ENCODE results near the gene GSE1.

The GSE1 gene

GRCh38 chr16:85668676-85669424 is 55.7 kb downstream of the GSE1 start:
- ChIA-PET CTCF (no interaction called here), POLR2A (no interaction called here)
- TF ChIP-seq SP1 (IDR thresholded peaks at IDR 0.05) (no peak), FOXM1 (IDR thresholded peaks at IDR 0.05; ENCODE audit: borderline replicate concordance) (no peak), ZNF384 (IDR thresholded peaks at IDR 0.05) (no peak), ARNT (IDR thresholded peaks at IDR 0.05) (no peak), BHLHE40 (IDR thresholded peaks at IDR 0.05; ENCODE audit: borderline replicate concordance) (no peak), FOXA1 (IDR thresholded peaks at IDR 0.05) (no peak), TARDBP (IDR thresholded peaks at IDR 0.05) (no peak), NFRKB (IDR thresholded peaks at IDR 0.05) (no peak), L3MBTL2 (conservative IDR thresholded peaks at IDR 0.05) (no peak), SUZ12 (IDR thresholded peaks at IDR 0.05) (no peak), CTBP1 (IDR thresholded peaks at IDR 0.05; ENCODE audit: borderline replicate concordance) (no peak)
- no peak for DNase-seq (ENCODE audit: extremely low spot score)

- CTCF ChIA-PET, result no interaction called here
- POLR2A ChIA-PET, result no interaction called here
- no peak for TF ChIP-seq FOXK2 (IDR thresholded peaks at IDR 0.05)
- no peak for DNase-seq (ENCODE audit: extremely low spot score)
These were observed 57.7 kb downstream of the GSE1 start for GRCh38 chr16:85670840-85671239.

DNA sequence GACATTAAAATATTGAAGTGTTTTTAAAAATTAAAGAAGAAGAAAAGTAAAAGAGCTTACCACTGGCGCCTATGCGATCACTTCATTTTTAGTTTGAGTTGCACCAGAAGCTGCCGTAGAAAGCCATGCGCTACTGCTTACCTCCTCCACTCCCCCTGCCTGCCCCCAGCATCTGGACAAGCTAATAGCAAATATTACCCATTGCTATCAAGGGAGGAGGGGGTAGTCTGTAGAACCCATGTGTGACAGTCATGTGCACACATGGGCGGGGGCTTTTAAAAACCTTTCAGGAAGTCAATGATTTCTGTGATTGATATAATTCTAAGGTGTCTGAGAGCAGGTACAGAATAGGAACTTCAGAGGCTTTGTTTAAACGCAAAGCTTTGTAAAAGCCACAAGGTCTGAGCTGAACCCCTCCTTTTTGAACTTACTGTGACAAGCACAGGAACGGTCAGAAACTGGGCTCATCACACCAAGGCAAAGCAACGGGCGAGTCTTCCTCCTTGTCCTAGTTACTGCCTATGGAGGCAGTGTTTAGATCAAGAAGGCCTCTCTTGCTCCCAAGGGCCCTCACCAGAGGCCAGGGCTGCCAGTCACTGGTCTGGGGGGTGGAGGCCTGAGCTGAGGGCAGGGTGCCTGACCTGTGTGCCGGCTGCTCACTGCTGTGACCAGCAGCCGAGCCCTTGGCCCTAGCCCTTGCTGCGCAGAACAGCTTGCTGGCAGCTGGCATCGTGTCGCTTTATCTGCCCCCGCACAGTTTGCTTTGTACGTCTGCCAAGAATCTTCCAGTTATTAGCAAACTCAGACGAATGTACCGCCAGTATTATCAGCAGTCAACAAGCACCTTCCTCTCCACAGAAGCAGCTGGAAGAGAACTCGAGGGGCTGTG is 60.7 kb downstream of the GSE1 start:
- CTCF ChIA-PET, result interaction anchor here (1.3 to 3.1 kb wide), 2 partner anchors 9 to 43 kb away, joined by 3 to 13 read pairs; no protein-coding TSS in a partner anchor
- POLR2A ChIA-PET, result interaction anchor here (0.9 kb wide), 1 partner anchor 15 kb away, joined by 3 read pairs; the partner anchor contains the start of gene GINS2
- TF ChIP-seq BHLHE40 (IDR thresholded peaks at IDR 0.05; ENCODE audit: borderline replicate concordance) (no peak), TARDBP (IDR thresholded peaks at IDR 0.05) (no peak), HDGF (IDR thresholded peaks at IDR 0.05; ENCODE audit: borderline replicate concordance) (no peak), NFRKB (IDR thresholded peaks at IDR 0.05) (no peak), FOXM1 (IDR thresholded peaks at IDR 0.05; ENCODE audit: borderline replicate concordance) (no peak), PKNOX1 (IDR thresholded peaks at IDR 0.05) (no peak), SP1 (IDR thresholded peaks at IDR 0.05) (no peak)
- DNase-seq (ENCODE audit: extremely low spot score), result no peak

- TF ChIP-seq PKNOX1 (IDR thresholded peaks at IDR 0.05), result no peak
- TF ChIP-seq ZNF384 (IDR thresholded peaks at IDR 0.05), result no peak
- no peak for TF ChIP-seq FOXM1 (IDR thresholded peaks at IDR 0.05; ENCODE audit: borderline replicate concordance)
- no peak for TF ChIP-seq SUZ12 (IDR thresholded peaks at IDR 0.05)
- no peak for TF ChIP-seq BHLHE40 (IDR thresholded peaks at IDR 0.05; ENCODE audit: borderline replicate concordance)
- no peak for TF ChIP-seq TARDBP (IDR thresholded peaks at IDR 0.05)
- no peak for TF ChIP-seq L3MBTL2 (conservative IDR thresholded peaks at IDR 0.05)
- TF ChIP-seq ARNT (IDR thresholded peaks at IDR 0.05), result no peak
- TF ChIP-seq CTBP1 (IDR thresholded peaks at IDR 0.05; ENCODE audit: borderline replicate concordance), result no peak
- ChIA-PET POLR2A (interaction anchor here (0.9 kb wide), 1 partner anchor 14 kb away, joined by 3 read pairs; the partner anchor contains the start of gene GINS2), CTCF (interaction anchor here (1.3 to 3.1 kb wide), 2 partner anchors 8 to 42 kb away, joined by 3 to 13 read pairs; no protein-coding TSS in a partner anchor)
- DNase-seq (ENCODE audit: extremely low spot score), result no peak
These were observed 61.3 kb downstream of the GSE1 start for GRCh38 chr16:85674418-85674755.

- POLR2A ChIA-PET, result no interaction called here
- TF ChIP-seq L3MBTL2 (conservative IDR thresholded peaks at IDR 0.05), result no peak
- TF ChIP-seq SP1 (IDR thresholded peaks at IDR 0.05), result no peak
- TF ChIP-seq HDGF (IDR thresholded peaks at IDR 0.05; ENCODE audit: borderline replicate concordance), result no peak
- TF ChIP-seq PKNOX1 (IDR thresholded peaks at IDR 0.05), result no peak
- no peak for TF ChIP-seq ZNF384 (IDR thresholded peaks at IDR 0.05)
- TF ChIP-seq ELF4 (IDR thresholded peaks at IDR 0.05), result no peak
- no peak for TF ChIP-seq FOXK2 (IDR thresholded peaks at IDR 0.05)
- TF ChIP-seq LEF1 (IDR thresholded peaks at IDR 0.05; ENCODE audit: borderline replicate concordance), result no peak
- TF ChIP-seq ARNT (IDR thresholded peaks at IDR 0.05), result no peak
- TF ChIP-seq BHLHE40 (IDR thresholded peaks at IDR 0.05; ENCODE audit: borderline replicate concordance), result no peak
- TF ChIP-seq NFRKB (IDR thresholded peaks at IDR 0.05), result no peak
- TF ChIP-seq FOXA1 (IDR thresholded peaks at IDR 0.05), result no peak
- TF ChIP-seq SUZ12 (IDR thresholded peaks at IDR 0.05), result no peak
- no peak for TF ChIP-seq TARDBP (IDR thresholded peaks at IDR 0.05)
- TF ChIP-seq CTBP1 (IDR thresholded peaks at IDR 0.05; ENCODE audit: borderline replicate concordance), result no peak
- DNase-seq (ENCODE audit: extremely low spot score), result no peak
- CTCF ChIA-PET, result interaction anchor here (3.1 kb wide), 1 partner anchor 42 kb away, joined by 13 read pairs; no protein-coding TSS in a partner anchor
These were observed 61.7 kb downstream of the GSE1 start for GRCh38 chr16:85674828-85675227.
